ENCODE measurements around the gene KLF13.

Gene KLF13

GRCh38 chr15:31326156-31326874, at the start of gene KLF13:
TSS of gene KLF13 (plus strand) at chr15:31326835. CDS start at chr15:31327213, 378 bp downstream.
- peak; percentile 99 for DNase-seq (ENCODE audit: low read depth in 2 of 2)

- DNase-seq (ENCODE audit: low read depth in 2 of 2) = no peak
Observed at GRCh38 chr15:31277335-31278060, 49.1 kb upstream of the KLF13 start.

GRCh38 chr15:31278061-31278445, 48.6 kb upstream of the KLF13 start:
- no peak for DNase-seq (ENCODE audit: low read depth in 2 of 2)

- no peak for DNase-seq (ENCODE audit: low read depth in 2 of 2)
Observed at GRCh38 chr15:31278544-31279220, 48.0 kb upstream of the KLF13 start.

GRCh38 chr15:31279221-31280045, 47.2 kb upstream of the KLF13 start:
- no peak for DNase-seq (ENCODE audit: low read depth in 2 of 2)

- no peak for DNase-seq (ENCODE audit: low read depth in 2 of 2)
Observed at GRCh38 chr15:31280046-31280830, 46.4 kb upstream of the KLF13 start.

GRCh38 chr15:31280831-31281216, 45.8 kb upstream of the KLF13 start:
- no peak for DNase-seq (ENCODE audit: low read depth in 2 of 2)

- no peak for DNase-seq (ENCODE audit: low read depth in 2 of 2)
Observed at GRCh38 chr15:31283043-31283442, 43.6 kb upstream of the KLF13 start.

- DNase-seq (ENCODE audit: low read depth in 2 of 2) = no peak
Observed at GRCh38 chr15:31285772-31286261, 40.8 kb upstream of the KLF13 start.

GRCh38 chr15:31291048-31291578, 35.5 kb upstream of the KLF13 start:
- DNase-seq (ENCODE audit: low read depth in 2 of 2) = no peak

- no peak for DNase-seq (ENCODE audit: low read depth in 2 of 2)
Observed at GRCh38 chr15:31292391-31293015, 34.1 kb upstream of the KLF13 start.

GRCh38 chr15:31293655-31294054, 33.0 kb upstream of the KLF13 start:
- DNase-seq (ENCODE audit: low read depth in 2 of 2) = no peak

- no peak for DNase-seq (ENCODE audit: low read depth in 2 of 2)
Observed at GRCh38 chr15:31294067-31294466, 32.6 kb upstream of the KLF13 start.

GRCh38 chr15:31295658-31296057, 31.0 kb upstream of the KLF13 start:
- no peak for DNase-seq (ENCODE audit: low read depth in 2 of 2)

GRCh38 chr15:31296219-31296645, 30.4 kb upstream of the KLF13 start:
- no peak for DNase-seq (ENCODE audit: low read depth in 2 of 2)

- DNase-seq (ENCODE audit: low read depth in 2 of 2) = no peak
Observed at GRCh38 chr15:31296646-31297574, 29.7 kb upstream of the KLF13 start.

- no peak for DNase-seq (ENCODE audit: low read depth in 2 of 2)
Observed at GRCh38 chr15:31297575-31298456, 28.8 kb upstream of the KLF13 start.

- no peak for DNase-seq (ENCODE audit: low read depth in 2 of 2)
Observed at GRCh38 chr15:31298707-31299172, 27.9 kb upstream of the KLF13 start.
